ENCODE measurements around the gene ELMO3.

ELMO3 gene

DNA sequence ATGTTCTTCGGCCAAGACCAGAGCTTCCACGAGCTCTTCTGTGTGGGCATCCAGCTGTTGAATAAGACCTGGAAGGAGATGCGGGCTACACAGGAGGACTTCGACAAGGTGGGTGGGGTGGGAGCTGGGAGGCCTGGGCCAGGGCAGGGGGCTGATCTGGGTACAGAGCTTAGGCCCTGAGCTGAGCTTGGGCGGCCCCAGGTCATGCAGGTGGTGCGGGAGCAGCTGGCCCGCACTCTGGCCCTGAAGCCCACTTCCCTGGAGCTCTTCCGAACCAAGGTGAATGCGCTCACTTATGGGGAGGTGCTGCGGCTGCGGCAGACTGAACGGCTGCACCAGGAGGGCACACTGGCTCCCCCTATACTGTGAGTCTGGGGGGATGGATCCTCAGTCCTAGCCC lies 3.5 kb downstream of the ELMO3 start:
- no peak overlapping the region for H2BK15ac ChIP-seq (ENCODE audit: low read length)
- peaks cover 5 to 23% of the 10 kb centered on the region in 2 donors for H3K4me1 ChIP-seq (ENCODE audit: control insufficient read depth in 2 of 2, insufficient read depth in 1 of 2, low read depth in 1 of 2, low read length in 2 of 2)
- DNase-seq (ENCODE audit: low spot score), result no peak
- peaks cover 30 to 64% of the 10 kb centered on the region in 2 donors for H3K36me3 ChIP-seq (replicated peaks in 1 of 2; ENCODE audit: control insufficient read depth in 2 of 2, insufficient read depth in 2 of 2, low read length in 2 of 2)
- H2BK5ac ChIP-seq (ENCODE audit: low read length), result peak overlapping the region; percentile 13
- H2AK5ac ChIP-seq (ENCODE audit: low read depth, low read length), result no peak overlapping the region
- H2AFZ ChIP-seq (ENCODE audit: low read length), result no peak overlapping the region
- no CpG with 5 or more reads among the region's 12 CpGs for WGBS, 2 donors (ENCODE audit: extremely low coverage in 2 of 2, insufficient read length in 2 of 2, insufficient replicate concordance in 1 of 2)
- H4K91ac ChIP-seq (ENCODE audit: low read depth, low read length, poor library complexity), result no peak overlapping the region
- no peak overlapping the region for H3K4me3 ChIP-seq (ENCODE audit: low read length in 2 of 2)
- no peak overlapping the region for H2BK12ac ChIP-seq (ENCODE audit: low read length)
- no peak overlapping the region for H3K27ac ChIP-seq (replicated peaks; ENCODE audit: low read length)
- peaks cover 0 to 5% (median 0%) of the 10 kb centered on the region in 3 experiments for H3K27me3 ChIP-seq (ENCODE audit: control insufficient read depth in 3 of 3, insufficient read depth in 3 of 3, low read depth in 1 of 3, low read length in 3 of 3)
- no peak overlapping the region for H3K23ac ChIP-seq (ENCODE audit: low read depth, low read length, poor library complexity)
- no peak overlapping the region for H3K18ac ChIP-seq (ENCODE audit: low read length)
- H3K9me3 ChIP-seq (replicated peaks in 1 of 2; ENCODE audit: control insufficient read depth in 2 of 2, insufficient read depth in 1 of 2, low read depth in 1 of 2, low read length in 2 of 2), result no peaks in the 10 kb centered on the region
- no peak overlapping the region for H3K4ac ChIP-seq (ENCODE audit: low read length)
- H3K14ac ChIP-seq (ENCODE audit: low read length), result no peak overlapping the region
- no peak overlapping the region for H3K9ac ChIP-seq (ENCODE audit: low read depth, low read length, poor library complexity)
- no peak overlapping the region for H2BK120ac ChIP-seq (ENCODE audit: low read depth, low read length)
- H4K8ac ChIP-seq (ENCODE audit: low read depth, low read length), result peak overlapping the region; percentile 4
- H3K4me2 ChIP-seq (ENCODE audit: insufficient read depth, low read length, poor library complexity, severe bottlenecking), result no peak overlapping the region
- H3K79me1 ChIP-seq (ENCODE audit: low read depth, low read length), result no peaks in the 10 kb centered on the region

DNA sequence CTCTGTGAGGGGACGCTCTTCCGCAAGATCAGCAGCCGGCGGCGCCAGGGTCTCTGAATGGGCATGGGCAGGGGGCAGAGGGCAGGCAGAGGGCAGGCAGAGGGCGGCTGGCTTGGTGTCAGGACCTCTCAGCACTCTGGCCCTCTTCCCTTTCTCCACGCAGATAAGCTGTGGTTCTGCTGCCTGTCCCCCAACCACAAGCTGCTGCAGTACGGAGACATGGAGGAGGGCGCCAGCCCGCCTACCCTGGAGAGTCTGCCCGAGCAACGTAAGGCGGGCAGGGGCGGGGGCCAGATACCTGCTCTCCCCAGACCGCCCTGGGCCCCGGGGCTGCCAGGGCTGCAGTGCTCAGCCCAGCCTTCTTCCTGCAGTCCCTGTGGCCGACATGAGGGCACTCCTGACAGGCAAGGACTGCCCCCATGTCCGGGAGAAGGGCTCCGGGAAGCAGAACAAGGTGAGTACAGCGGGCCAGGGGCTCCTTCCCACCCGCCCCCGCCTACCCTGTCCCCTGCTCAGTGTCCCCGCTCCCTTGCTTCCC lies 4.1 kb downstream of the ELMO3 start:
- H3K36me3 ChIP-seq (replicated peaks in 1 of 2; ENCODE audit: control insufficient read depth in 2 of 2, insufficient read depth in 2 of 2, low read length in 2 of 2), result peaks cover 24 to 58% of the 10 kb centered on the region in 2 donors

DNA sequence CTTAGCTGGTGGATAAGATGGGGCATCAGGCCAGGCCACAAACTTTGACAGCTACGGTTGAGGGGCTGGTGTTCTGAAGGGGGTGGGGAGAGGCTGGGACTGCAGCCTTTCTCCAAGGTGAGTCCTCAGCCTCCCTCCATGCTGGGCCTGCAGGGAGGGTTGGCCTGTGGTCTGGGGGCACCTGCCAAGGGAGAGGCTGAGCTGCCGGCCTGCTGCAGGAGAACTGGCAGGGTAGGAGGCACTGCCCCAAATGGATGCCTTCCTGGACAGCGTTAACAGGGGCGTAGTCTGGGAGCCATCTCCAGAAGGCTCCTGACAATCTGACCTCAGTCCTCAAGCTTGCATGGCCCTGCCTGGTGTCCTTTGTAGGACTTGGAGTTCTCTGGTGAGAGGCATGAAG lies 5.1 kb downstream of the ELMO3 start:
- Histone ChIP-seq H3K4me3 (ENCODE audit: low read length in 2 of 2) (no peak overlapping the region), H2AK5ac (ENCODE audit: low read depth, low read length) (no peak overlapping the region), H2BK12ac (ENCODE audit: low read length) (no peak overlapping the region), H3K27ac (replicated peaks; ENCODE audit: low read length) (no peak overlapping the region), H2BK5ac (ENCODE audit: low read length) (no peak overlapping the region), H3K4me2 (ENCODE audit: insufficient read depth, low read length, poor library complexity, severe bottlenecking) (no peak overlapping the region), H4K91ac (ENCODE audit: low read depth, low read length, poor library complexity) (no peak overlapping the region), H4K8ac (ENCODE audit: low read depth, low read length) (no peak overlapping the region), H3K4me1 (ENCODE audit: control insufficient read depth in 2 of 2, insufficient read depth in 1 of 2, low read depth in 1 of 2, low read length in 2 of 2) (peaks cover 8 to 27% of the 10 kb centered on the region in 2 donors), H2AFZ (ENCODE audit: low read length) (no peak overlapping the region), H3K79me1 (ENCODE audit: low read depth, low read length) (no peaks in the 10 kb centered on the region), H3K18ac (ENCODE audit: low read length) (peak overlapping the region; percentile 57), H3K9me3 (replicated peaks in 1 of 2; ENCODE audit: control insufficient read depth in 2 of 2, insufficient read depth in 1 of 2, low read depth in 1 of 2, low read length in 2 of 2) (no peaks in the 10 kb centered on the region), H3K14ac (ENCODE audit: low read length) (no peak overlapping the region), H2BK120ac (ENCODE audit: low read depth, low read length) (no peak overlapping the region), H3K27me3 (ENCODE audit: control insufficient read depth in 3 of 3, insufficient read depth in 3 of 3, low read depth in 1 of 3, low read length in 3 of 3) (peaks cover 0 to 5% (median 0%) of the 10 kb centered on the region in 3 experiments), H3K9ac (ENCODE audit: low read depth, low read length, poor library complexity) (no peak overlapping the region), H3K36me3 (replicated peaks in 1 of 2; ENCODE audit: control insufficient read depth in 2 of 2, insufficient read depth in 2 of 2, low read length in 2 of 2) (peaks cover 21 to 51% of the 10 kb centered on the region in 2 donors), H2BK15ac (ENCODE audit: low read length) (no peak overlapping the region), H3K23ac (ENCODE audit: low read depth, low read length, poor library complexity) (peak overlapping the region; percentile 80), H3K4ac (ENCODE audit: low read length) (no peak overlapping the region)
- DNase-seq (ENCODE audit: low spot score), result no peak
- WGBS, 2 donors (ENCODE audit: extremely low coverage in 2 of 2, insufficient read length in 2 of 2, insufficient replicate concordance in 1 of 2), result no CpG with 5 or more reads among the region's 4 CpGs

More for the DNA sequence above, 4.1 kb downstream of the ELMO3 start:
- no peak overlapping the region for H2BK12ac ChIP-seq (ENCODE audit: low read length)
- WGBS, 2 donors (ENCODE audit: extremely low coverage in 2 of 2, insufficient read length in 2 of 2, insufficient replicate concordance in 1 of 2), result no CpG with 5 or more reads among the region's 23 CpGs
- no peak overlapping the region for H3K27ac ChIP-seq (replicated peaks; ENCODE audit: low read length)
- H2BK120ac ChIP-seq (ENCODE audit: low read depth, low read length), result no peak overlapping the region
- no peak for DNase-seq (ENCODE audit: low spot score)
- no peak overlapping the region for H3K18ac ChIP-seq (ENCODE audit: low read length)
- H4K91ac ChIP-seq (ENCODE audit: low read depth, low read length, poor library complexity), result no peak overlapping the region
- H3K4me2 ChIP-seq (ENCODE audit: insufficient read depth, low read length, poor library complexity, severe bottlenecking), result no peak overlapping the region
- H2AK5ac ChIP-seq (ENCODE audit: low read depth, low read length), result no peak overlapping the region
- no peak overlapping the region for H3K4me3 ChIP-seq (ENCODE audit: low read length in 2 of 2)
- no peak overlapping the region for H2BK5ac ChIP-seq (ENCODE audit: low read length)
- no peaks in the 10 kb centered on the region for H3K9me3 ChIP-seq (replicated peaks in 1 of 2; ENCODE audit: control insufficient read depth in 2 of 2, insufficient read depth in 1 of 2, low read depth in 1 of 2, low read length in 2 of 2)
- no peak overlapping the region for H3K9ac ChIP-seq (ENCODE audit: low read depth, low read length, poor library complexity)
- H3K4me1 ChIP-seq (ENCODE audit: control insufficient read depth in 2 of 2, insufficient read depth in 1 of 2, low read depth in 1 of 2, low read length in 2 of 2), result peaks cover 8 to 29% of the 10 kb centered on the region in 2 donors
- H3K4ac ChIP-seq (ENCODE audit: low read length), result no peak overlapping the region
- H2AFZ ChIP-seq (ENCODE audit: low read length), result no peak overlapping the region
- H3K27me3 ChIP-seq (ENCODE audit: control insufficient read depth in 3 of 3, insufficient read depth in 3 of 3, low read depth in 1 of 3, low read length in 3 of 3), result peaks cover 0 to 5% (median 0%) of the 10 kb centered on the region in 3 experiments
- no peak overlapping the region for H2BK15ac ChIP-seq (ENCODE audit: low read length)
- H3K79me1 ChIP-seq (ENCODE audit: low read depth, low read length), result no peaks in the 10 kb centered on the region
- no peak overlapping the region for H3K14ac ChIP-seq (ENCODE audit: low read length)
- peak overlapping the region; percentile 4 for H4K8ac ChIP-seq (ENCODE audit: low read depth, low read length)
- no peak overlapping the region for H3K23ac ChIP-seq (ENCODE audit: low read depth, low read length, poor library complexity)

DNA sequence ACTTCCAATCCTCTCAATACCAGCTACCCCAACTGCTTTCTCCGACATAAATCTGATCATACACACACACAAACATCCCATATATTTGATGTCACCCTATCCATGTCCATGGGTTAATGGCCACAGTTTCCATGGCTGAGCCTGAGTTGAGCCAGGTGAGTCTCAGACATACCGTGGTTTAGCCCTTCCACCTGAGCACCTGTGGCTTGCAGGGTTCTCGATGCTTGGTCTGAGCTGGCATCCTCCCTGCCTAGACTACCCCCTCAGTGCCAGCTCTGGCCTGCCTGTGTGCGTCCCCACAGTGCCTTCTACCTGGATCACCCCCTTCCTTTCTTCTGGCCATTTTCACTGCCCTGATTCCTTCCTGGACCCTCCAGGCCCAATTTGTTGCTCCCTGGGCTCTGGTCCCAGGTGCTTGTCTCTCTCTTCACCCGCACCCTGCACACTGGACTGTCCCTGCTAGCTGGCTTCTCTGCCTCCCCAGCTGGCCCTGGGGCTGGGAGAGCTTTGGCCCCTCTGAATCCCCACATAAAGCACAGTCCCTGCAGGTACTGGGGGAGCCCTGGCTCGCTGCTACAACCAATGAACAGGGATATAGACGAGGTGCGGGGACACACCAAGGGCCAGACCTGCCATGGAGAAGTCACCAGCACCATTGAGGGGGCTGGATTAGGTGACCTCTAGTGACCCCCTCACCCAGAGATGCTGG lies 7.4 kb downstream of the ELMO3 start:
- no peak overlapping the region for H2BK12ac ChIP-seq (ENCODE audit: low read length)
- peak overlapping the region; percentile 34 for H3K9ac ChIP-seq (ENCODE audit: low read depth, low read length, poor library complexity)
- no peak overlapping the region for H3K4me3 ChIP-seq (ENCODE audit: low read length in 2 of 2)
- H3K14ac ChIP-seq (ENCODE audit: low read length), result no peak overlapping the region
- peaks cover 8 to 21% of the 10 kb centered on the region in 2 donors for H3K4me1 ChIP-seq (ENCODE audit: control insufficient read depth in 2 of 2, insufficient read depth in 1 of 2, low read depth in 1 of 2, low read length in 2 of 2)
- H4K91ac ChIP-seq (ENCODE audit: low read depth, low read length, poor library complexity), result peak overlapping the region; percentile 19
- no peaks in the 10 kb centered on the region for H3K79me1 ChIP-seq (ENCODE audit: low read depth, low read length)
- WGBS, 2 donors (ENCODE audit: extremely low coverage in 2 of 2, insufficient read length in 2 of 2, insufficient replicate concordance in 1 of 2), result no CpG with 5 or more reads among the region's 8 CpGs
- H3K27ac ChIP-seq (replicated peaks; ENCODE audit: low read length), result no peak overlapping the region
- H3K36me3 ChIP-seq (replicated peaks in 1 of 2; ENCODE audit: control insufficient read depth in 2 of 2, insufficient read depth in 2 of 2, low read length in 2 of 2), result peaks cover 17 to 41% of the 10 kb centered on the region in 2 donors
- no peak overlapping the region for H4K8ac ChIP-seq (ENCODE audit: low read depth, low read length)
- no peak overlapping the region for H3K4ac ChIP-seq (ENCODE audit: low read length)
- H2BK5ac ChIP-seq (ENCODE audit: low read length), result no peak overlapping the region
- peak overlapping the region; percentile 9 for H3K18ac ChIP-seq (ENCODE audit: low read length)
- no peaks in the 10 kb centered on the region for H3K27me3 ChIP-seq (ENCODE audit: control insufficient read depth in 3 of 3, insufficient read depth in 3 of 3, low read depth in 1 of 3, low read length in 3 of 3)
- H2BK15ac ChIP-seq (ENCODE audit: low read length), result no peak overlapping the region
- H3K23ac ChIP-seq (ENCODE audit: low read depth, low read length, poor library complexity), result no peak overlapping the region
- H2BK120ac ChIP-seq (ENCODE audit: low read depth, low read length), result no peak overlapping the region
- no peak for DNase-seq (ENCODE audit: low spot score)
- H3K4me2 ChIP-seq (ENCODE audit: insufficient read depth, low read length, poor library complexity, severe bottlenecking), result no peak overlapping the region
- no peak overlapping the region for H2AK5ac ChIP-seq (ENCODE audit: low read depth, low read length)
- H2AFZ ChIP-seq (ENCODE audit: low read length), result no peak overlapping the region
- H3K9me3 ChIP-seq (replicated peaks in 1 of 2; ENCODE audit: control insufficient read depth in 2 of 2, insufficient read depth in 1 of 2, low read depth in 1 of 2, low read length in 2 of 2), result no peaks in the 10 kb centered on the region
